ENCODE data around the gene ACAD11.

GRCh38 chr3:132660811-132661070 lies 1.1 kb upstream of the ACAD11 start:
- TF ChIP-seq SIN3A (IDR thresholded peaks at IDR 0.05; ENCODE audit: borderline replicate concordance, insufficient read depth, low read depth, low read length) = no peak
- TF ChIP-seq POLR2AphosphoS5 (IDR thresholded peaks at IDR 0.05; ENCODE audit: low read depth, low read length) = no peak
